ENCODE data around the gene RBPJL.

DNA sequence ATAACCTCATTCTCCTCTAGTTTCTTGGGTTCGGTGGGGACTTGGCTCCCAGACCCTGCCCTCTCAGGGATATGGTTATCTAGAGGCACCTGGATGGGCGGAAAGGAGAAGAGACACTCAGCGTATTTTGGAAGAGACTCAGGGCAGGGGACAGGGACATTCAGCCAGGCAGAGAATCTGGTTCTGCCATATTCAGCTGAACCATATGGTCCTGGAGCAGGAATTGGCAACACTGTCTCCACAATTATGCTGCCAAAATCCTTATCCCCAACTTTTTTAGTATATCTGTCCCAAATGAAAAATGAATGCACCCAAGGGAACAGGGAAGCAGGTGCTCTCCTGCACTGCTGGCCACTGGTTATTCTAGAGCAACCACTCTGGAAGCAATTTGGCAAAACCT is 23.8 kb downstream of the RBPJL start:
- TF ChIP-seq, protein P1, sequence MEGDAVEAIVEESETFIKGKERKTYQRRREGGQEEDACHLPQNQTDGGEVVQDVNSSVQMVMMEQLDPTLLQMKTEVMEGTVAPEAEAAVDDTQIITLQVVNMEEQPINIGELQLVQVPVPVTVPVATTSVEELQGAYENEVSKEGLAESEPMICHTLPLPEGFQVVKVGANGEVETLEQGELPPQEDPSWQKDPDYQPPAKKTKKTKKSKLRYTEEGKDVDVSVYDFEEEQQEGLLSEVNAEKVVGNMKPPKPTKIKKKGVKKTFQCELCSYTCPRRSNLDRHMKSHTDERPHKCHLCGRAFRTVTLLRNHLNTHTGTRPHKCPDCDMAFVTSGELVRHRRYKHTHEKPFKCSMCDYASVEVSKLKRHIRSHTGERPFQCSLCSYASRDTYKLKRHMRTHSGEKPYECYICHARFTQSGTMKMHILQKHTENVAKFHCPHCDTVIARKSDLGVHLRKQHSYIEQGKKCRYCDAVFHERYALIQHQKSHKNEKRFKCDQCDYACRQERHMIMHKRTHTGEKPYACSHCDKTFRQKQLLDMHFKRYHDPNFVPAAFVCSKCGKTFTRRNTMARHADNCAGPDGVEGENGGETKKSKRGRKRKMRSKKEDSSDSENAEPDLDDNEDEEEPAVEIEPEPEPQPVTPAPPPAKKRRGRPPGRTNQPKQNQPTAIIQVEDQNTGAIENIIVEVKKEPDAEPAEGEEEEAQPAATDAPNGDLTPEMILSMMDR (IDR thresholded peaks at IDR 0.05), result no peak
- TF ChIP-seq POLR2AphosphoS5 (IDR thresholded peaks at IDR 0.05) (no peak), EP300 (IDR thresholded peaks at IDR 0.05) (no peak), POLR2A (IDR thresholded peaks at IDR 0.05) (no peak)
